Stimulated activated effector memory CD8-positive, alpha-beta T cell treated with anti-CD3 and anti-CD28 coated beads, Interleukin-12 subunit alpha, Interleukin-12 subunit beta, amount 100 ng/mL, for 72 hours (primary cell): ENCODE results near the gene KLF2.
A peak's percentile ranks its signal among the peaks of the same experiment; 100 is the strongest.

Source experiments
- ATAC-seq: fragments of 150-1000 bp; cut with Tn5 transposase; 2 replicates; pipeline ENCODE4 v1.10.0; 2021
- DNase-seq, 2 donors: peaks; one replicate each; pipeline ENCODE4 v3.0.0; 2021 to 2022; ENCODE audit warnings: low spot score in 2 of 2
- H3K27ac Mint-ChIP-seq: one replicate; pipeline ENCODE4 v1.8.0; 2022; ENCODE audit warnings: mild to moderate bottlenecking, mixed read lengths
- H3K36me3 Mint-ChIP-seq: one replicate; pipeline ENCODE4 v1.8.0; 2022; ENCODE audit warnings: mild to moderate bottlenecking, mixed read lengths
- H3K4me1 Mint-ChIP-seq: one replicate; pipeline ENCODE4 v1.8.0; 2022; ENCODE audit warnings: mixed read lengths
- H3K4me3 Mint-ChIP-seq: one replicate; pipeline ENCODE4 v1.8.0; 2022; ENCODE audit warnings: mild to moderate bottlenecking, mixed read lengths
- H3K9me3 Mint-ChIP-seq: one replicate; pipeline ENCODE4 v1.8.0; 2022; ENCODE audit warnings: mixed read lengths

Gene KLF2

DNA sequence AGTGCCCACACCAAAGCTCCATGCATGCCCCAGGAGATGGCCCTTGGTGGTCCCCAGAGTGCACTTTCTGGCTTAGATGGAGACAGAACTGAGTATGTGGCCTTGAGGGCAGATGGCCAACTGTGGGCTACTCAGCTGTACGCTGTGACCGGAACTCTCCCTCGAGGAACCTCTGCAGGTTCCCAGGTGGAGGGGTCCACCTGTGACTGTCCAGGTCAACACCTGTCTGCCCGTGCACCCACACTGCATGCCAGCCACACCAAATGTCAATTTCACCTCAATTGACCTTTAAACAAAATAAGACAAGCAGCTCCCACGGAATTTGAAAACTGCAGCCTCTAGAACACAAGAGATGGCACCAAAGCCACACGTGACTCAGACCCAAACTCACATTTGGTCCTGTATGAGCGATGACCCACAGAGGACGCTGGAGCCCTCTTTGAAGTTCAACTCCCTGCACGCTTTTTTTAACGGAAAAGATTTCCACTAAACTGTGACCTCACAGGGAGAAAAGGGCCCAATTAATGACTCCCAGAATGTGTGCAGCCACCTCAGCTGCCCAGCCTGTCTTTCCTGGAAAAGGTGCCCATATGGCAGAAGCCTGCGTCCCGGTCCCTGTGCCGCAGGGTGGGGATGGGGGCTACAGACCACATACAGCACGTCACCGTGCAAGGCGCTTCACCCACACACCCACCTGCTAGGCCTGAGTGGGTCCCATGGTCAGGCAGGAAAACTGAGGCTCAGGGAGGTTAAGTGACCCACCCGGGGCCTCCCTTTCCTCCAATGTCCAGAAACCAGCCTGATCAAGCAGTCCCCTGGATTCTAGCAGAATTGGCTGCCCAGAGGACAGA lies 47.7 kb downstream of the KLF2 start:
- peak overlapping the region; percentile 81 for H3K27ac Mint-ChIP-seq
- no peak overlapping the region for H3K4me3 Mint-ChIP-seq
- peaks cover 41% of the 10 kb centered on the region for H3K4me1 Mint-ChIP-seq
- peaks cover 23% of the 10 kb centered on the region for H3K36me3 Mint-ChIP-seq
- DNase-seq (no peak), ATAC-seq (peak; percentile 14)
- H3K9me3 Mint-ChIP-seq = no peaks in the 10 kb centered on the region

DNA sequence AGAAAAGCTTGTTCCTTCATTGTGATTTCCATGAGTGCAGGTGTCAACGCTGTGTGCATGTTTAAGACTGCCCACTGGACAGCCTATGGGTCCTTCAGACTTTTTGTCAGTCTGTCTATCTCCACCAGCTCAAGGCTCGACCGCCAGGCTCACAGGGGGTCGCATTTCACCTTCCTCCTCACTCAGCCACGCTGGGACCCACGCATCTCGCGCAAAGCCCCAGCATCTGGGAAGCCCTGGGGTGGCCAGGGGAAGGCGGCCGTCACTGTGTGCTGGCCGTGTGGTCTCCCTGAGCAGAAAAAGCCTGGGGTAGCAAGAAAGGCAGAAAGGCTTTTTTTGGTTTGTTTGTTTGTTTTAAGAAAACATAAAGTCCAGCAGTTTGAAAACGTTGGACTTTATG lies 48.5 kb downstream of the KLF2 start:
- no peak overlapping the region for H3K27ac Mint-ChIP-seq
- H3K4me1 Mint-ChIP-seq = peaks cover 48% of the 10 kb centered on the region
- no peak for DNase-seq
- peaks cover 23% of the 10 kb centered on the region for H3K36me3 Mint-ChIP-seq
- ATAC-seq = no peak
- no peak overlapping the region for H3K4me3 Mint-ChIP-seq
- no peaks in the 10 kb centered on the region for H3K9me3 Mint-ChIP-seq

- no peak overlapping the region for H3K27ac Mint-ChIP-seq
- ATAC-seq (no peak), DNase-seq (no peak)
- H3K4me1 Mint-ChIP-seq = peaks cover 49% of the 10 kb centered on the region
- H3K36me3 Mint-ChIP-seq = peaks cover 23% of the 10 kb centered on the region
- no peaks in the 10 kb centered on the region for H3K9me3 Mint-ChIP-seq
- no peak overlapping the region for H3K4me3 Mint-ChIP-seq
Measured at GRCh38 chr19:16373532-16373931, 48.9 kb downstream of the KLF2 start.

DNA sequence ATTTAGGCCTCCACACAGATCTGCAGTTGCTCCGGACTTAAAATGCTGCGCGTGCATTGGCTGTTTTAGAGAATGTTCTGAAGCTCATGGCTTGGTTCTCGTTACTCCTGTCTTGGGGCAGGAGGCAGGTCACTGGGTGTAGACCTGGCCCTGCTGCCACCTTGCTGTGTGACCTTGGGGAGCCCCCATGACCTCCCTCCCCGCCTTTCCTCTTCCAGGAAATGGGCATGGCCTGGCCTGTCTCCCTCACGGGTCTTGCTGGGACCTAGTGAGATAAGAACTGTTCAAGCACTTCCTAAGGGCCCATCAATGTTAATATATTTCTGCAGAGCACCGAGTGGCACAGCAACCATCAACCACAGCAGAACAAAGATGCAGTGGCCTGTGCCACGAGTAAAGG lies 49.4 kb downstream of the KLF2 start:
- Mint-ChIP-seq H3K27ac (no peak overlapping the region), H3K9me3 (no peaks in the 10 kb centered on the region), H3K4me1 (peaks cover 49% of the 10 kb centered on the region)

GRCh38 chr19:16374436-16374835 lies 49.8 kb downstream of the KLF2 start:
- DNase-seq (no peak), ATAC-seq (no peak)
- H3K9me3 Mint-ChIP-seq = no peaks in the 10 kb centered on the region
- no peak overlapping the region for H3K4me3 Mint-ChIP-seq
- peaks cover 23% of the 10 kb centered on the region for H3K36me3 Mint-ChIP-seq
- H3K4me1 Mint-ChIP-seq = peaks cover 49% of the 10 kb centered on the region
- no peak overlapping the region for H3K27ac Mint-ChIP-seq

More for the DNA sequence above, 49.4 kb downstream of the KLF2 start:
- ATAC-seq = no peak
- no peak for DNase-seq
- peaks cover 23% of the 10 kb centered on the region for H3K36me3 Mint-ChIP-seq
- no peak overlapping the region for H3K4me3 Mint-ChIP-seq

DNA sequence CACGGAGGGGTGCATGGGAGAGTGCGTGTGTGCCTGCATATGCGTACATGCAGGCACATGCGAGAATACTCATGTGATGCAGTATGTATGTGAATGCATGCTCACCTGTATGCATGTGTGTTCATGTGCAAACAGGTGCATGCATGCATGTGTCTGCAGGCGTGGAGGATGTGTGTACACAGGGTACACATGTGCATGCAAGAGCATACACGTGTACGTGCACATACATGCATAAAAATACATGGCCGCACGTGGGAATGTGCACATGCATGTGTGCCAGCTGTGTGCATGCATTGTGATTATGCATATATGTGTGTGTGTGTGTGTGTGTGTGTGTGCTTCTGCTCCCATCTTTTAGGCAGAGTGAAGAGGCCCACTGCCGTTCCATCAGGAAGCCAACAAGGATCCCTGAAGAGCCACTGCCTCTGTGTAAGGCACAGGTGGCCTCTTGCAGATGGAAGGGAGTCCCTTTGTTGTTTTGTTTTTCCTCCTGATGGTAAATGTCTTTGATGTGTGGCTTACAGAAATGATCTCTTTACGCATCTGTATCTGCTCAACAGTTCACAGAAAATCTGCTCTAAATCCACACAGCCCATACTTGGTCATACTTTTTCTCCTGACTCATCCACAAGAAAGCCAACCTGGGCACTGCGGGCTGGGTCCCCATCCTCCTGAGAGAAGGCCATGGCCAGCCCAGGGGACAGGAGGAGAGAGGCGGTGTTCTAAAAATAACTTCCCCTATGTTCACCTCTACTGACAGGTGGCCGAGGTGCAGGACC lies 50.7 kb downstream of the KLF2 start:
- ATAC-seq = no peak
- no peaks in the 10 kb centered on the region for H3K9me3 Mint-ChIP-seq

DNA sequence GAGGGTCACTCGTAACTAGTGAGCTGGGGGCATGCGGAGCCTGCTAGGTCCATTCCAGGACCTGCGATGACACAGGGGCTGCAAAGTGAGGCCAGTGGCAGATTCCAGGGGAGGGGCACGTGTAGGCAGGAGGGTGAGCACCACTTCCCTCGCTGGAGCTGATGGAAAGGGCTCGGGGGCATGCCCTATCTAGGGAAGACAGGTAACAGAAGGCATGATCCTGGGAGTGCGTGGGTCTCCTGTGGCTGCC lies 51.2 kb downstream of the KLF2 start:
- Mint-ChIP-seq H3K36me3 (peaks cover 16% of the 10 kb centered on the region), H3K4me3 (no peak overlapping the region), H3K27ac (no peak overlapping the region), H3K9me3 (no peaks in the 10 kb centered on the region), H3K4me1 (peaks cover 50% of the 10 kb centered on the region)
- DNase-seq = no peak
- ATAC-seq = no peak

More for the DNA sequence above, 50.7 kb downstream of the KLF2 start:
- Mint-ChIP-seq H3K36me3 (peaks cover 22% of the 10 kb centered on the region), H3K4me3 (no peak overlapping the region), H3K27ac (no peak overlapping the region), H3K4me1 (peaks cover 49% of the 10 kb centered on the region)
- DNase-seq = no peak

GRCh38 chr19:16376241-16376640 lies 51.6 kb downstream of the KLF2 start:
- Mint-ChIP-seq H3K27ac (no peak overlapping the region), H3K36me3 (peaks cover 13% of the 10 kb centered on the region), H3K4me1 (peaks cover 54% of the 10 kb centered on the region), H3K4me3 (no peak overlapping the region), H3K9me3 (no peaks in the 10 kb centered on the region)
- ATAC-seq (no peak), DNase-seq (no peak)

GRCh38 chr19:16376649-16377048 lies 52.0 kb downstream of the KLF2 start:
- DNase-seq (no peak), ATAC-seq (peak; percentile 38)
- Mint-ChIP-seq H3K4me3 (no peak overlapping the region), H3K9me3 (no peaks in the 10 kb centered on the region), H3K27ac (no peak overlapping the region), H3K36me3 (peaks cover 8% of the 10 kb centered on the region), H3K4me1 (peaks cover 58% of the 10 kb centered on the region)

DNA sequence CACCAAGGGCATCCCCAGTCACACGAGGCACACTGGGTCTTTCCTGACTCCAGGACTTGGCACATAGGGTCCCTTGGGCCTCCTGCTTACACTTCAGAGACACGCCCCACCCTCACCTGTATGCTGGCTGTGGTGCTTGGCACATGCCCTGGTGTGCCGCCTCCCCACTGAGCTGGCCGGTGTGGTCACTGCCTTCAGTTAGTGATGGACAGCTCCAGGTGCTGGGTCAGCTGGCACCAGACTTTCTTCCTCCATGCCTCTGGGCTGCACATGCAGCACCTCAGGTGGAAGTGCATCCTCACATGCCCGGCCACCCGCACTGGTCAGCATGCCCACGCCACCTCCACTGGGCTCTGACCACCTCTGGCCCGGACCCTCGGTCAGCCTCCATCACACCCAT lies 52.9 kb downstream of the KLF2 start:
- no peak overlapping the region for H3K27ac Mint-ChIP-seq
- H3K36me3 Mint-ChIP-seq = peaks cover 5% of the 10 kb centered on the region
- no peak overlapping the region for H3K4me3 Mint-ChIP-seq
- DNase-seq (no peak), ATAC-seq (no peak)
- no peaks in the 10 kb centered on the region for H3K9me3 Mint-ChIP-seq
- H3K4me1 Mint-ChIP-seq = peaks cover 66% of the 10 kb centered on the region
